ENCODE data around the gene NEURL1.

- TF ChIP-seq POLR2AphosphoS5 (IDR thresholded peaks at IDR 0.05; ENCODE audit: low read depth, low read length) (no peak), TAF1 (IDR thresholded peaks at IDR 0.05; ENCODE audit: low read depth, low read length) (no peak), POLR2A (IDR thresholded peaks at IDR 0.05; ENCODE audit: low read depth, low read length) (no peak), SPI1 (IDR thresholded peaks at IDR 0.05; ENCODE audit: low read depth, low read length) (no peak), POU2F2 (IDR thresholded peaks at IDR 0.05; ENCODE audit: low read depth, low read length) (no peak), PAX5 (IDR thresholded peaks at IDR 0.05; ENCODE audit: insufficient read depth, low read length, severe bottlenecking) (no peak)
These were observed 63.0 kb downstream of the NEURL1 start for GRCh38 chr10:103556383-103557007.

All from GM12891 (cell line).